GM23248 (cell line): Measurements from ENCODE around the gene PTPRN2.

Experiments used
- EZH2 ChIP-seq: fragments of 200-600 bp; sonication (generic); IDR thresholded peaks from 2 replicates; pipeline ENCODE4 v1.6.1; 2018; ENCODE audit warnings: antibody characterized with exemption, mild to moderate bottlenecking; ENCODE audit not compliant: insufficient read depth, poor library complexity, severe bottlenecking
- EZH2phosphoT487 ChIP-seq: fragments of 200-600 bp; sonication (generic); IDR thresholded peaks from 2 replicates; pipeline ENCODE4 v1.6.1; 2018; ENCODE audit warnings: antibody characterized with exemption, moderate library complexity, mild to moderate bottlenecking, low read depth; ENCODE audit not compliant: insufficient read depth

- TF ChIP-seq EZH2phosphoT487 (no peak), EZH2 (no peak)
These were observed 18.4 kb downstream of the PTPRN2 start for GRCh38 chr7:158568974-158569857.
